Subcutaneous adipose tissue (tissue), 4 donors: ENCODE data around the gene DDX6. TPM values are rescaled to one million over a fixed set of nuclear protein-coding genes. Genes with fewer than 3 reads are reported as not detected.

Source experiments
- total RNA-seq, 4 donors: library from RNA; depleted of rRNA; stranded (reverse); fragments of >200 nt; gene quantifications; one replicate each; pipeline ENCODE4 v1.1.0, GENCODE V29; 2016
- TF ChIP-seq, protein P1 (sequence below): fragments of 450-650 bp; IDR thresholded peaks from one replicate; pipeline ENCODE4 v1.5.1; 2016; ENCODE audit warnings: low read depth, mild to moderate bottlenecking, control low read depth, antibody characterized with exemption, moderate library complexity

Gene DDX6
- total RNA-seq, 4 donors from 2014 or later = 108 to 146 (median 135) TPM

DNA sequence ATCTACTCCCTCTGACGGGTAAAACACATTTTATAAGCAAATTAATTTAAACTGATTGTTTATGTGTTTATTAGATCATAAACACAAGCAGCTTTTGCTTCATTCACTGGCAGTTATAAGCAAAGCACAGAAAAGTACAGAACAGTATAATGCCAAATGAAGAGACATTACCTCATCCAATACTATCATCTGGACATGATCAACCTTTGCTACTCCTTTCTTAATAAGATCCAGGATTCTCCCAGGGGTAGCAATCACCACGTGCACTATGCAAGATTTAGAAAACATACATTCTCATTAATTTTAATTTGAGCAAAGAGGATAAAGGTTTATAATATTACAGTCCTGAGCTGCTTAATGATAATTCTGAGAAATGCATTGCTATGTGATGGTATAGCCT lies 27.9 kb downstream of the DDX6 start:
- TF ChIP-seq, protein P1, sequence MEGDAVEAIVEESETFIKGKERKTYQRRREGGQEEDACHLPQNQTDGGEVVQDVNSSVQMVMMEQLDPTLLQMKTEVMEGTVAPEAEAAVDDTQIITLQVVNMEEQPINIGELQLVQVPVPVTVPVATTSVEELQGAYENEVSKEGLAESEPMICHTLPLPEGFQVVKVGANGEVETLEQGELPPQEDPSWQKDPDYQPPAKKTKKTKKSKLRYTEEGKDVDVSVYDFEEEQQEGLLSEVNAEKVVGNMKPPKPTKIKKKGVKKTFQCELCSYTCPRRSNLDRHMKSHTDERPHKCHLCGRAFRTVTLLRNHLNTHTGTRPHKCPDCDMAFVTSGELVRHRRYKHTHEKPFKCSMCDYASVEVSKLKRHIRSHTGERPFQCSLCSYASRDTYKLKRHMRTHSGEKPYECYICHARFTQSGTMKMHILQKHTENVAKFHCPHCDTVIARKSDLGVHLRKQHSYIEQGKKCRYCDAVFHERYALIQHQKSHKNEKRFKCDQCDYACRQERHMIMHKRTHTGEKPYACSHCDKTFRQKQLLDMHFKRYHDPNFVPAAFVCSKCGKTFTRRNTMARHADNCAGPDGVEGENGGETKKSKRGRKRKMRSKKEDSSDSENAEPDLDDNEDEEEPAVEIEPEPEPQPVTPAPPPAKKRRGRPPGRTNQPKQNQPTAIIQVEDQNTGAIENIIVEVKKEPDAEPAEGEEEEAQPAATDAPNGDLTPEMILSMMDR = no peak

DNA sequence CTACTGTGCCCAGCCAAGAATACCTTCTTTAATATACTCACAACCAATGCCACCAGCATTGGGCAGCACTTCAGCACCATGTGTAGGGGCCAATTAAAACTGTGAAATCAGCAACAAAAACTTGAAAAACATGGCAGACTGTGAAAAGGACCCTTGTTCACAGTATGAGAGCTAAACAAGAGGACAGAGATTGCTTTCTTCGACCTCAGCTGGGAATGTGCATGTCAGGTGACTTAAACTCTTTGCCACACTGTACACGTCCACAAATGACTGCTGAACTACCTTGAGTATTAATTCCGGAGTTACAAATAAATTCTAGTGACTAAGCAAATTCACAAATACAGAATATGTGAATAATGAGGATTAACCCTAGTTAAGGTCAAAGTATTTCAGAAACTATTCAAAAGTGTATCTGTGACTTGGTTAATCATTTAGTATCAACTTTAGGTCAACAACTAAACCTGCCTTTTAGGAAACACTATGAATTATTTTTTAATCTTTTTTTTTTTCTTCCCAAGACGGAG lies 33.0 kb downstream of the DDX6 start:
- TF ChIP-seq, protein P1 = no peak

DNA sequence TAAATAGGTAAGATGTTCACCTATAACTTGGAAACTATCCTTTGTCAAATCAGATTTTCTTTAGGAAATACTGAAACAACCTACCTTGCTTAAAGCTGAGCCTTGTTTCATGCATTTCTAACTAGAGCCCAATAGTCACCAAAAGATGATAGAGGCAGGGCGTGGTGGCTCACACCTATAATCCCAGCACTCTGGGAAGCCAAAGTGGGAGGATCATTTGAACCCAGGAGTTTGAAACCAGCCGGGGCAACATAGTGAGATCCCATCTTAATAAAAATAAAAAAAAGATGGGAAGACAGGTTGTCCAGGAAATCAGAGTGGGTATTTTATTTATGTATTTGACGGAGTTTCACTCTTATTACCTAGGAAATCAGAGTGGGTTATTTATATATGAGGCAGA lies 38.3 kb downstream of the DDX6 start:
- TF ChIP-seq, protein P1 = no peak

DNA sequence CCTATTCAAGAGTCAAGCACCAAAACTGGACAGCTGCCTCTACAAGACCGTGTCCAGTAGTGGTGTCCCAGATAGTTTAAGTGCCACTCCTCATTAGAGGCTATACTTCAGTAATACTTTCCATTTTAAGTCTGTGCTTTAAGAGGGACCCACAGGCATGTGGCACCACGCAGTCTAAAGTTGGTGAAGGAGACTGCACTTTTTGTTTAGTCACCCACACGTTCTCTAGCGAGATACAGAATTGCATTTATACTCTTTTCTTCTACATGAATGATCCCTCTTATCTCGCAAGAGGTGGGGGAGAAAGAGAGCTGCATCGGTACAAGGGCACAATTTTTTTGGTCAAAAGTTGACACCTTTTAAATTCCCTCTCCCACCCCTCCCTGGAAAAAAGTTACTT lies 41.5 kb downstream of the DDX6 start:
- TF ChIP-seq, protein P1 = no peak

DNA sequence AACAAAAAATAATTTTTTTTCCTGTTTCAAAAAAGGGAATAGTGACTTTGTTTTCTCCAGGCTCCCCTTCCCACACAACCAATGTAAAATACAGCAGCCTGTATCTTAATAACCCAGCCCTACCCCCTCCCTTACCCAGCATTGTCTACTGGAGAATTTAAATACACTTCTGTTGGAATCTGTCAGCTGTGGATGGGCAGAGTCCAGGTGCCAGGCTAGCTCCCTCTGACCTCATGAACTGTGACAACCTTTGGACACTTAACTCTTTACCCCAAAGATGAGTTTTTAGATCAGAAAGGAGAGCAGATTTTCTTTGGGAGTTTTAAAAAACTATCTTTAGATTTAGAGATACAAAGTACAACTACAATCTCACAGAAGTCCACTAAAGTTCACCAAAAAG lies 42.9 kb downstream of the DDX6 start:
- TF ChIP-seq, protein P1 = no peak

DNA sequence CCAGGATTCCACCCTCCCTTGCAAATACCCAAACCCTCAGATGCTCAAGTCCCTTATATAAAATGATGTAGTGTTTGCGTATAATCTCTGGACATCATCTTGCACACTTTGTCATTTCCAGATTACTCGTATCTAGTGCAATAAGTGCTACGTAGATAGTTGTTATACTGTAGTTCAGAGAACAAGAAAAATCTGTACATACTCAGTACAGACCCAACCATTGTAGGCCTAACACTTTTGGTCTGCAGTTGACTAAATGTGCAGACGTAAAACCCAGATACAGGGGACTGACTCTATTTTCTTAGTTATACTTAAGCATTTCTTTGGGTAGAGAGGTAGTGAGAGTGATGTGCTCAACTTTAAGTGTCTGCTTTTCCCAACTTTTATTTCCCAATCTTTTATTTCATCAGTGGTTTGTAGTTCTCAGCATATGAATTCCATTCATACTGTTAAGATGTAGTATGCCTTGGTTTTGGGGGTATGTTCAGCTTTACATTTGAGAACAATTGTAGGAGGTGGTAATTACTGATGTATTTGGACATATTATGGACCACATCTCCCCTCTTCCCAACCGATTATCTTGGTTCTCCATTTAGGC lies 43.9 kb downstream of the DDX6 start:
- TF ChIP-seq, protein P1 = no peak

DNA sequence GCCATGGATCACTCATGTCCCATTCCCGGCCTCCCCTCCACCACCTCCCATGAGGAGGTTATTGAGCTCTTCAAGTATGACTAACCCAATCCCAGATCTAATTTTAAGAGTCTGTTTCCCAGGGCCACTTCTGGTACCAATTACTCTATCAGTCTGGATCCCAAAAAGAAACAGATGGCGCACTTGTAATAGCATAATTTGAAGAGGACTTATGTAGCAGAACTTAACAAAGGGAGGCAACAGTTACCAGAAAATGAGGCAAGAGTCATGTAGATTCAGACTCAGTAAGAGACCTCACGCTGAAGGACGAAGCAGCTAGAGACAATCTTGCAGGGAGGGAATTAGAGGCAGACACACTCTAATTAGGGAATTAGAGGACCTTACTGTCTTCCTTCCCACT lies 46.9 kb downstream of the DDX6 start:
- TF ChIP-seq, protein P1 = no peak
